DND-41 (cell line): Measurements from ENCODE around the gene TRIM2.

Source experiments
- EZH2 ChIP-seq: IDR thresholded peaks from 3 replicates; pipeline ENCODE4 v1.6.1; 2012; ENCODE audit warnings: borderline replicate concordance, low read depth, mild to moderate bottlenecking, moderate library complexity, low read length, inconsistent platforms; ENCODE audit not compliant: severe bottlenecking
- TF ChIP-seq, protein P1 (sequence below): IDR thresholded peaks from 2 replicates; pipeline ENCODE4 v1.5.1; 2012; ENCODE audit warnings: borderline replicate concordance, low read length, moderate library complexity, mild to moderate bottlenecking; ENCODE audit not compliant: poor library complexity, severe bottlenecking; ENCODE audit errors: extremely low read depth

DNA sequence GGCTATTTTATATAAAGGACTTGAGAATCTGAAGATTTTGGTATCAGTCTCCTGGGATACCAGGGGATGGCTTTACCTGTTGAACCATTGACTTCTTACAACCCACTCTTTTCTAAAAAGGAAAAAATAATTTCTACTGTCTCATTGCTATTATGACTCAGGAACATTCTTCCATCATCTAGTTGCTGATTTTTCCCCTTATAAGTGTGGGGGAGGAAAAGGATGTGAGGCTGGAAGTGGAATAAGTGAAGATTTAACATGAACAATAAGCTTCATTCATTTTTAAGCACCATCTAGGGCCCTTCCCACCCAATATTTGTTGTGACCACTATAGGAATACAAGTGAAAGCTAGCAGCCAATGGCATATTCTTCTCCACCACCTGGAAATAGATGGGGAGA, 129.6 kb downstream of the TRIM2 start:
- TF ChIP-seq, protein P1, sequence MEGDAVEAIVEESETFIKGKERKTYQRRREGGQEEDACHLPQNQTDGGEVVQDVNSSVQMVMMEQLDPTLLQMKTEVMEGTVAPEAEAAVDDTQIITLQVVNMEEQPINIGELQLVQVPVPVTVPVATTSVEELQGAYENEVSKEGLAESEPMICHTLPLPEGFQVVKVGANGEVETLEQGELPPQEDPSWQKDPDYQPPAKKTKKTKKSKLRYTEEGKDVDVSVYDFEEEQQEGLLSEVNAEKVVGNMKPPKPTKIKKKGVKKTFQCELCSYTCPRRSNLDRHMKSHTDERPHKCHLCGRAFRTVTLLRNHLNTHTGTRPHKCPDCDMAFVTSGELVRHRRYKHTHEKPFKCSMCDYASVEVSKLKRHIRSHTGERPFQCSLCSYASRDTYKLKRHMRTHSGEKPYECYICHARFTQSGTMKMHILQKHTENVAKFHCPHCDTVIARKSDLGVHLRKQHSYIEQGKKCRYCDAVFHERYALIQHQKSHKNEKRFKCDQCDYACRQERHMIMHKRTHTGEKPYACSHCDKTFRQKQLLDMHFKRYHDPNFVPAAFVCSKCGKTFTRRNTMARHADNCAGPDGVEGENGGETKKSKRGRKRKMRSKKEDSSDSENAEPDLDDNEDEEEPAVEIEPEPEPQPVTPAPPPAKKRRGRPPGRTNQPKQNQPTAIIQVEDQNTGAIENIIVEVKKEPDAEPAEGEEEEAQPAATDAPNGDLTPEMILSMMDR = no peak
- no peak for TF ChIP-seq EZH2
